ENCODE data around the gene KLHL7. TPM values are rescaled to one million over a fixed set of nuclear protein-coding genes. Genes with fewer than 3 reads are reported as not detected.
A peak's percentile ranks its signal among the peaks of the same experiment; 100 is the strongest.

Gene KLHL7, protein sequence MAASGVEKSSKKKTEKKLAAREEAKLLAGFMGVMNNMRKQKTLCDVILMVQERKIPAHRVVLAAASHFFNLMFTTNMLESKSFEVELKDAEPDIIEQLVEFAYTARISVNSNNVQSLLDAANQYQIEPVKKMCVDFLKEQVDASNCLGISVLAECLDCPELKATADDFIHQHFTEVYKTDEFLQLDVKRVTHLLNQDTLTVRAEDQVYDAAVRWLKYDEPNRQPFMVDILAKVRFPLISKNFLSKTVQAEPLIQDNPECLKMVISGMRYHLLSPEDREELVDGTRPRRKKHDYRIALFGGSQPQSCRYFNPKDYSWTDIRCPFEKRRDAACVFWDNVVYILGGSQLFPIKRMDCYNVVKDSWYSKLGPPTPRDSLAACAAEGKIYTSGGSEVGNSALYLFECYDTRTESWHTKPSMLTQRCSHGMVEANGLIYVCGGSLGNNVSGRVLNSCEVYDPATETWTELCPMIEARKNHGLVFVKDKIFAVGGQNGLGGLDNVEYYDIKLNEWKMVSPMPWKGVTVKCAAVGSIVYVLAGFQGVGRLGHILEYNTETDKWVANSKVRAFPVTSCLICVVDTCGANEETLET
- polyA plus RNA-seq: 28.6 TPM
- long read RNA-seq, donor 1, full-length matches to known transcripts: 2 of 2 reads
- long read RNA-seq, donor 1, partial matches to known transcripts: 0 of 2 reads
- long read RNA-seq, donor 1, other reads (novel, unspliced or antisense): 0 of 2 reads
- long read RNA-seq, donor 2, full-length matches to known transcripts: 12 of 18 reads
- long read RNA-seq, donor 2, partial matches to known transcripts: 6 of 18 reads
- long read RNA-seq, donor 2, other reads (novel, unspliced or antisense): 0 of 18 reads
- long read RNA-seq, donor 3, full-length matches to known transcripts: 8 of 8 reads
- long read RNA-seq, donor 3, partial matches to known transcripts: 0 of 8 reads
- long read RNA-seq, donor 3, other reads (novel, unspliced or antisense): 0 of 8 reads
- long read RNA-seq, donor 4, partial matches to known transcripts: 0 of 2 reads
- long read RNA-seq, donor 4, other reads (novel, unspliced or antisense): 0 of 2 reads
- long read RNA-seq, donor 5, full-length matches to known transcripts: 7 of 7 reads
- long read RNA-seq, donor 5, partial matches to known transcripts: 0 of 7 reads
- long read RNA-seq, donor 5, other reads (novel, unspliced or antisense): 0 of 7 reads
- long read RNA-seq, donor 6, full-length matches to known transcripts: 9 of 14 reads
- long read RNA-seq, donor 6, partial matches to known transcripts: 5 of 14 reads
- long read RNA-seq, donor 6, other reads (novel, unspliced or antisense): 0 of 14 reads
- long read RNA-seq, donor 7, full-length matches to known transcripts: 6 of 6 reads
- long read RNA-seq, donor 7, partial matches to known transcripts: 0 of 6 reads
- long read RNA-seq, donor 7, other reads (novel, unspliced or antisense): 0 of 6 reads
- long read RNA-seq, donor 8, full-length matches to known transcripts: 12 of 19 reads
- long read RNA-seq, donor 8, partial matches to known transcripts: 7 of 19 reads
- long read RNA-seq, donor 8, other reads (novel, unspliced or antisense): 0 of 19 reads
- long read RNA-seq, donor 9, full-length matches to known transcripts: 8 of 8 reads
- long read RNA-seq, donor 9, partial matches to known transcripts: 0 of 8 reads
- long read RNA-seq, donor 9, other reads (novel, unspliced or antisense): 0 of 8 reads
- long read RNA-seq, donor 10, full-length matches to known transcripts: 16 of 16 reads
- long read RNA-seq, donor 10, partial matches to known transcripts: 0 of 16 reads
- long read RNA-seq, donor 10, other reads (novel, unspliced or antisense): 0 of 16 reads
- long read RNA-seq, donor 11, full-length matches to known transcripts: 7 of 7 reads
- long read RNA-seq, donor 11, partial matches to known transcripts: 0 of 7 reads
- long read RNA-seq, donor 11, other reads (novel, unspliced or antisense): 0 of 7 reads

DNA sequence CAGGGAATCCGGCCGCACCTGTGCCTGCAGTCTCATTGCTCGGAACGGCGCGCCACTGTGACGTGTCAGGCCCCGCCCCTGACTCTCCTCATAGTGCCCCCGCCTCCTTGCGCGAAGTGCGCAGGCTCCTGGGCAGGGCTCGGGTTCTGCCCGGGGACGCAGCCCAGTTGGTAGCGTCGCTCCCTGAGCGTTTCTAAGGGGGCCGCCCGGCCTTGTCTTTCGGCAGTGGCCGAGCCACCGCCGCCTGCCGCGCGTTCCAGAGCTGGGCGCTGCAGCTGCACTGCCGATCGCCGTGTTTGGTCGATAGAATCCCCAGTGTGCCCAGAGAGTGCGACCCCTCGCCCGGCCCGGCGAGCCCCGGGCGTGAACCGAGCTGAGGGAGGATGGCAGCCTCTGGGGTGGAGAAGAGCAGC is at the start of gene KLHL7:
Gene KLHL7, plus strand, starts transcription at position 142 of the 413 bp plus-strand sequence. Its CDS starts 242 bp downstream, at position 384.
- peak; percentile 96 to 97 for DNase-seq
- Histone ChIP-seq H3K36me3 (ENCODE audit: control insufficient read depth, insufficient read depth, low read length) (no peaks in the 10 kb centered on the region), H3K4me1 (ENCODE audit: control insufficient read depth, insufficient read depth, low read length) (peaks cover 10% of the 10 kb centered on the region), H3K9me3 (ENCODE audit: control insufficient read depth, low read depth, low read length) (no peaks in the 10 kb centered on the region), H3K27ac (ENCODE audit: low read length) (peak within 1 kb of the TSS; percentile 88), H3K27me3 (ENCODE audit: control insufficient read depth, insufficient read depth, low read length) (no peaks in the 10 kb centered on the region), H3K4me3 (ENCODE audit: low read length) (peak within 1 kb of the TSS; percentile 75)
- no CpG with 5 or more reads among the region's 40 CpGs for WGBS (ENCODE audit: insufficient coverage, low lambda C conversion rate)

DNA sequence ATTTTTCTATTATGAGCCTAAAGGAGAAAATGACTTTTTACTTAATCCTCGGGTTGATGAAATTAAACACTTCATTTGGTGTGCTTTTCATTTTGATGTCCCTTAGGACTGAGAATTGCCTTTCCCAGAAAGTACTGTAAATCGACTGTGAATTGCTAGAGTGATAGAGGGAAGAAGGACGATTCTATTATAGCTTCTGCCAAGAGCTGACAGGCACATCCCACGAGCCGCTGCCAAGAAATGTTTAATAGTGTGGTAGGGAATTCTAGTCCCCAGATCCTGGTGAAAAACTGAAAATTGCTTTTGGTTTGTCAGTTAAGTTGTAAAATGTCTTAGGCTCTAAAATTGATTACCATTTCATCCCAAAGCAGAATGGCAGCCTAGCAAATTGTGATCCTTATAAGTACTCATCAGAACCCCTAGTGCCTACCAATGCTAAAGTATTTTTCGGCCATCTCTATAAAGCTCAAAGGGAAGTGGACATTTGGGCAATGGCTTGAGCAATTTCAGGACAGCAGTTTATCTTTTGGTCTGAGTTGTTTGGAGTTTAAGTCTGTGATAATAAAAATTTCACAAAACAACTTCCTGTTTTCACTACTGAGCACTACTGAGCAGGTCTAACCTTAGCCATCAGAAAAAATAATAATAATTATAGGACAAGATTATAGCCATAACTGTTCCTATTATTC is 47.0 kb upstream of the KLHL7 start:
- H3K27ac ChIP-seq (ENCODE audit: low read length): no peak overlapping the region
- no peak overlapping the region for H3K4me3 ChIP-seq (ENCODE audit: low read length)
- H3K36me3 ChIP-seq (ENCODE audit: control insufficient read depth, insufficient read depth, low read length): no peaks in the 10 kb centered on the region
- H3K4me1 ChIP-seq (ENCODE audit: control insufficient read depth, insufficient read depth, low read length): no peaks in the 10 kb centered on the region
- no peaks in the 10 kb centered on the region for H3K27me3 ChIP-seq (ENCODE audit: control insufficient read depth, insufficient read depth, low read length)
- WGBS (ENCODE audit: insufficient coverage, low lambda C conversion rate): 81% methylated on average over 2 of the region's 6 CpGs
- DNase-seq: no peak
- no peaks in the 10 kb centered on the region for H3K9me3 ChIP-seq (ENCODE audit: control insufficient read depth, low read depth, low read length)

DNA sequence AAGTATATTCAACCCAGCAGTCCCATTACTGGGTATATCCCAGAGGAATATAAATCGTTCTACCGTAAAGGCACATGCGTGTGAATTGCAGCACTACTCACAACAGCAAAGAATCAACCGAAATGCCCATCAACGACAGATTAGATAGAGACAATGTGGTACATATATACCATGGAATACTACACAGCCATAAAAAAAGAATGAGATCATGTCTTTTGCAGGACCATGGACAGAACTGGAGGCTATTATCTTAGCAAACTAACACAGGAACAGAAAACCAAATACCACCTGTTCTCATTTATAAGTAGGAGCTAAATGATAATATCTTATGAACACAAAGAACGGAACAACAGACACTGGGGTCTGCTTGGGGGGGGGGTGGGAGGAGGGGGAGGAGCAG is 44.3 kb upstream of the KLHL7 start:
- Histone ChIP-seq H3K36me3 (ENCODE audit: control insufficient read depth, insufficient read depth, low read length) (no peaks in the 10 kb centered on the region), H3K27ac (ENCODE audit: low read length) (no peak overlapping the region)

DNA sequence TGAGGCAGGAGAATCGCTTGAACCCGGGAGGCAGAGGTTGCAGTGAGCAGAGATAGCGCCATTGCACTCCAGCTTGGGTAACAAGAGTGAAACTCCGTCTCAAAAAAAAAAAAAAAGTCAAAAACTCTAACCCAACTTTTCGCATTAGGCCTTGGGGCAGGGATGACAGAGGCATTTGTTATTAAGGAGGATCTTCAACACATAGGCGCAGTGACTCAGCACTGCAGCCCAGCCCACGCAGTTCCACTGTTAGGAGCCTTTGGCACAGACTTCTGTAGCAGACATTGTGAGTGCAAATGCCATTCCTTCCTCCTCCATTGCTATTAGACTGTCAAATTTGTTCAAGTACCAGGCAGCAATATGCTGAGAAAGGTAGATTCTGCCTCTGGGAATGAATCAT is 43.1 kb upstream of the KLHL7 start:
- WGBS (ENCODE audit: insufficient coverage, low lambda C conversion rate): no CpG with 5 or more reads among the region's 7 CpGs
- no peak overlapping the region for H3K27ac ChIP-seq (ENCODE audit: low read length)
- H3K4me1 ChIP-seq (ENCODE audit: control insufficient read depth, insufficient read depth, low read length): no peaks in the 10 kb centered on the region
- no peak overlapping the region for H3K4me3 ChIP-seq (ENCODE audit: low read length)
- H3K36me3 ChIP-seq (ENCODE audit: control insufficient read depth, insufficient read depth, low read length): no peaks in the 10 kb centered on the region
- H3K27me3 ChIP-seq (ENCODE audit: control insufficient read depth, insufficient read depth, low read length): no peaks in the 10 kb centered on the region
- H3K9me3 ChIP-seq (ENCODE audit: control insufficient read depth, low read depth, low read length): no peaks in the 10 kb centered on the region
- no peak for DNase-seq

More for the DNA sequence above, 44.3 kb upstream of the KLHL7 start:
- no peak overlapping the region for H3K4me3 ChIP-seq (ENCODE audit: low read length)
- no peak for DNase-seq
- H3K4me1 ChIP-seq (ENCODE audit: control insufficient read depth, insufficient read depth, low read length): no peaks in the 10 kb centered on the region
- H3K27me3 ChIP-seq (ENCODE audit: control insufficient read depth, insufficient read depth, low read length): no peaks in the 10 kb centered on the region
- H3K9me3 ChIP-seq (ENCODE audit: control insufficient read depth, low read depth, low read length): no peaks in the 10 kb centered on the region
- WGBS (ENCODE audit: insufficient coverage, low lambda C conversion rate): no CpG with 5 or more reads among the region's 6 CpGs

DNA sequence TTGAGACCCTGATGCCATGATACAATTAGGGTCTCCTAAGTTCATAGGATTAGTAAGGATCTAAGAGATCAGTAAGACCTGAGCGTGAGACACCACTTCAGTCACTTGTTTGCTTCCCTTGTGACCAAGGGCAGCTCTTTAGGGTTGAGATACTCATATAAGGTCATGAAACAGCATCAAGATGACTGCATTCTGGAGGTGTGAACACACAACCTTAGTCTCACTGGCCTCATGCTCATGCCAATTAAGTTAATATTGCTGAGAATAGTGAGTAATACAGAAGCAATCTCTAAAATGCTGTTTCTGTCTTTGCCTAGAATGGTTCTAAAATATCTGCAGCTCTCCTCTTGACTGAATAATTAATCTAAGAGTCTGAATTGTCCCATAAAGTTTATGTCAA is 39.6 kb upstream of the KLHL7 start:
- no peak overlapping the region for H3K4me3 ChIP-seq (ENCODE audit: low read length)
- no CpG with 5 or more reads among the region's 1 CpG for WGBS (ENCODE audit: insufficient coverage, low lambda C conversion rate)
- no peaks in the 10 kb centered on the region for H3K27me3 ChIP-seq (ENCODE audit: control insufficient read depth, insufficient read depth, low read length)
- no peak for DNase-seq
- H3K27ac ChIP-seq (ENCODE audit: low read length): no peak overlapping the region
- H3K4me1 ChIP-seq (ENCODE audit: control insufficient read depth, insufficient read depth, low read length): no peaks in the 10 kb centered on the region
- H3K36me3 ChIP-seq (ENCODE audit: control insufficient read depth, insufficient read depth, low read length): no peaks in the 10 kb centered on the region
- no peaks in the 10 kb centered on the region for H3K9me3 ChIP-seq (ENCODE audit: control insufficient read depth, low read depth, low read length)

DNA sequence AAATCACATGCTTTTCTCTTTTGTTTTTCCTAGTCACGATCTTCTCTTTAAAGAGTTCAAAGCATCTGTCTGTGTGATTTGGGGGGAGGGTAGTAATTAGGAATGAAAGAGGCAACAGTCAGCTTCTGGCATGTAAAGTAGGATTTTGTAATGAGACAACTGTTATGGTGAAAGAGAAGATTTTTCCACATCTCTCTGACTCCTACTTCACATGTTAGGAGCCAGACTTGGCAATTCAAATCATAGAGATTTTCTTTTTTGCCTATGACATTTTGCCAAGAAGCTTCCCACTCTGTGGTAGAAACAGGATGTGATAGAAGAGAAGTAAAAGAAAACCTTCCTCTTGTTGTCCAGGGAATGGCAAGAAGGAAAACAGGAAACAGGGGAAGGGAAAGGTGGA is 38.3 kb upstream of the KLHL7 start:
- DNase-seq: no peak
- Histone ChIP-seq H3K27ac (ENCODE audit: low read length) (no peak overlapping the region), H3K9me3 (ENCODE audit: control insufficient read depth, low read depth, low read length) (no peaks in the 10 kb centered on the region), H3K27me3 (ENCODE audit: control insufficient read depth, insufficient read depth, low read length) (no peaks in the 10 kb centered on the region), H3K4me3 (ENCODE audit: low read length) (no peak overlapping the region), H3K36me3 (ENCODE audit: control insufficient read depth, insufficient read depth, low read length) (no peaks in the 10 kb centered on the region), H3K4me1 (ENCODE audit: control insufficient read depth, insufficient read depth, low read length) (no peaks in the 10 kb centered on the region)
- WGBS (ENCODE audit: insufficient coverage, low lambda C conversion rate): no CpG with 5 or more reads among the region's 1 CpG

DNA sequence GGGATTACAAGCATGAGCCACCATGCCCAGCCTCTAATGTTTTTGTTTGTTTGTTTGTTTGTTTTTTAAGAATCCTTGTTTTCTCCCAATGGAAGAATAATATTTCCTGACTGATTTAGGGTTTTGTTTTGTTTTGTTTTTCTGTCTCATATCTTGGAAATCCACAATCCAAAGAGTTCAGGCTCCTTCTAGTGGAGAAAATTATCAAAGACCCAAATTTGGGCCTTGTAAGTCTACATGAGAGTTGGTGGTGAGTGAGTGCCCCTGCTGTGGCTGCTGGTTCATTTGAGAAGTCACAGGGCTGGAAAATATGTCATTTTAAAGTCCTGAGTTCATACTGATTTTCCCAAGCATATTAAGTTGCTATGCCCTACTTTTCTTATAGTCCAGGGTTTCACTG is 33.5 kb upstream of the KLHL7 start:
- no peaks in the 10 kb centered on the region for H3K9me3 ChIP-seq (ENCODE audit: control insufficient read depth, low read depth, low read length)
- no peaks in the 10 kb centered on the region for H3K4me1 ChIP-seq (ENCODE audit: control insufficient read depth, insufficient read depth, low read length)
- no peak overlapping the region for H3K27ac ChIP-seq (ENCODE audit: low read length)
- H3K27me3 ChIP-seq (ENCODE audit: control insufficient read depth, insufficient read depth, low read length): no peaks in the 10 kb centered on the region
- H3K4me3 ChIP-seq (ENCODE audit: low read length): no peak overlapping the region
- no peaks in the 10 kb centered on the region for H3K36me3 ChIP-seq (ENCODE audit: control insufficient read depth, insufficient read depth, low read length)
- no peak for DNase-seq

DNA sequence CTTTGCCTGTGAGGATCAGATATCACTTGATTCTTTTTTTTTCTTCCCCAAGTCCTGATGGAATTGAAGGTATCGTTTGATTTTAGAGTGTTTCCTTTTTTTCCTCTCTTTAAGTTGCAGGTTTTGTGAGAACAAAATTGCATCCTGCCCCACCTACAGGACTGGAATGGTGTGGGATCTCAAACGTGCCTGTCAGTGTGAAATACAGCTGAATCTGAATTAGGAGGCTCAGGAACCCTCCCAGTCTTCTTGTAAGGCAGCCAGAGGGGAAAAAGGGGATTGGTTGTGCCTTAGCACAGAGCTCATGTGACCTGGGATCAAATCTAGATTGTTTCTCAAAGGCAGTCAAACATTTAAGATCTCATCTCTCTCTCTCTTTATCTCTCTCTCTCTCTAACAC is 32.7 kb upstream of the KLHL7 start:
- Histone ChIP-seq H3K27ac (ENCODE audit: low read length) (no peak overlapping the region), H3K36me3 (ENCODE audit: control insufficient read depth, insufficient read depth, low read length) (no peaks in the 10 kb centered on the region), H3K4me3 (ENCODE audit: low read length) (no peak overlapping the region), H3K27me3 (ENCODE audit: control insufficient read depth, insufficient read depth, low read length) (peaks cover 3% of the 10 kb centered on the region), H3K9me3 (ENCODE audit: control insufficient read depth, low read depth, low read length) (no peaks in the 10 kb centered on the region), H3K4me1 (ENCODE audit: control insufficient read depth, insufficient read depth, low read length) (no peaks in the 10 kb centered on the region)
- no CpG with 5 or more reads among the region's 2 CpGs for WGBS (ENCODE audit: insufficient coverage, low lambda C conversion rate)
- DNase-seq: no peak
